Muscle layer of colon (tissue), 2 donors: ENCODE measurements around the gene RPL41.

ENCODE experiments used
- H3K27ac ChIP-seq: one replicate; pipeline ENCODE4 v1.7.0; 2013; ENCODE audit warnings: low read depth, mild to moderate bottlenecking, low read length, moderate library complexity
- H3K27me3 ChIP-seq, 2 donors: one replicate each; pipeline ENCODE4 v1.7.0; 2013; ENCODE audit warnings: low read length in 2 of 2, mild to moderate bottlenecking in 2 of 2; ENCODE audit not compliant: insufficient read depth in 2 of 2, control insufficient read depth in 1 of 2
- H3K36me3 ChIP-seq: one replicate; pipeline ENCODE4 v1.7.0; 2013; ENCODE audit warnings: mild to moderate bottlenecking, low read length; ENCODE audit not compliant: insufficient read depth
- H3K4me1 ChIP-seq: one replicate; pipeline ENCODE4 v1.7.0; 2013; ENCODE audit warnings: mild to moderate bottlenecking, low read length; ENCODE audit not compliant: insufficient read depth
- H3K4me3 ChIP-seq, 2 donors: one replicate each; pipeline ENCODE4 v1.7.0; 2013; ENCODE audit warnings: low read length in 2 of 2, low read depth in 1 of 2, mild to moderate bottlenecking in 1 of 2, moderate library complexity in 1 of 2
- H3K9ac ChIP-seq: one replicate; pipeline ENCODE4 v1.7.0; 2013; ENCODE audit warnings: low read length
- H3K9me3 ChIP-seq: one replicate; pipeline ENCODE4 v1.7.0; 2013; ENCODE audit warnings: mild to moderate bottlenecking, low read length
- donor health status: abdominal sarcoma.
- donor health status: Adenocarcinoma of cecum.

The RPL41 gene

GRCh38 chr12:56119361-56119796 is 2.9 kb downstream of the RPL41 start:
- Histone ChIP-seq H3K4me3 (peak overlapping the region in 1 of 2 donors; percentile 96), H3K27me3 (no peaks in the 10 kb centered on the region), H3K4me1 (peaks cover 20% of the 10 kb centered on the region), H3K36me3 (peaks cover 33% of the 10 kb centered on the region), H3K9ac (peak overlapping the region; percentile 80), H3K27ac (peak overlapping the region; percentile 94), H3K9me3 (no peaks in the 10 kb centered on the region)

DNA sequence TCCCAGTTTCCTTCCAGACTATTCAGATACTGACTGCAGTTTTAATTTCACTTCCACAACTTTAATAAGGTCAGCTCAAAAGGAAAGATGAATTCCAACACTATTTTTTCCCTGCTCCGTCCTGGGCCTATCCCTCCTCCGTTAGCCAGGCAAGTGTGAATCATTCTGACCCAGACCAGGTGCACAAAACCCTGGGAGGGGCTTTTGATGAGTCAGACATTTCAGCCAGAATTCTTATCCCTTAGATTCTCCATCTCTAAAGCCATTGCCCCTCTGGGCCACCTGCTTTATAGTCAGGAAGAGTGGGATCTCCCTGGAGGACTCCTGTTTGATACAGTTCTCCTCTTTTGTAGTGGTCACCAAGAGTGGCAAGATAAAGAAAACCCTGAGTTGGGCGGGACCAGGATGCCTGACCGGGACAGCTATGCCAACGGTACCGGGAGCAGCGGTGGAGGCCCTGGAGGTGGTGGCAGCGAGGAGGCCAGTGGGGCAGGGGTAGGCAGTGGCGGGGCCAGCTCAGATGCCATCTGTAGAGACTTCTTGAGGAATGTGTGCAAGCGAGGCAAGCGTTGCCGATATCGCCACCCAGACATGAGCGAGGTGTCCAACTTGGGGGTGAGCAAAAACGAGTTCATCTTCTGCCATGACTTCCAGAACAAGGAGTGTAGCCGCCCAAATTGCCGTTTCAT is 3.9 kb downstream of the RPL41 start:
- Histone ChIP-seq H3K4me1 (peaks cover 20% of the 10 kb centered on the region), H3K4me3 (no peak overlapping the region), H3K36me3 (peaks cover 33% of the 10 kb centered on the region), H3K27me3 (no peaks in the 10 kb centered on the region), H3K9ac (no peak overlapping the region), H3K9me3 (no peaks in the 10 kb centered on the region), H3K27ac (peak overlapping the region; percentile 80)

DNA sequence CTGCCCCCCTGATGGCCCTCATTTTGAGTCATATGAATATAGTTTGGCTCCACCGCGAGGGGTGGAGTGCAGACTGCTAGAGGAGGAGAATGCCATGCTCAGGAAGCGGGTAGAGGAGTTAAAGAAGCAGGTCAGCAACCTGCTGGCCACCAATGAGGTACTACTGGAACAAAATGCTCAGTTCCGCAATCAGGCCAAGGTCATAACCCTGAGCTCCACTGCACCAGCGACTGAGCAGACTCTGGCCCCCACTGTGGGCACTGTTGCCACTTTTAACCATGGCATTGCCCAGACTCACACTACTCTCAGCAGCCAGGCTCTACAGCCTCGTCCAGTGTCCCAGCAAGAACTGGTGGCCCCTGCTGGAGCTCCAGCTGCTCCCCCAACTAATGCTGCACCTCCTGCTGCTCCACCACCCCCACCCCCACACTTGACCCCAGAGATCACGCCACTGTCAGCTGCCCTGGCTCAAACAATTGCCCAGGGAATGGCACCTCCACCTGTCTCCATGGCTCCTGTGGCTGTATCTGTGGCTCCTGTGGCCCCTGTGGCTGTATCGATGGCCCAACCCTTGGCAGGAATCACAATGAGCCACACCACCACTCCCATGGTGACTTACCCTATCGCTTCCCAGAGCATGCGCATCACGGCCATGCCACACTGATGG is 4.9 kb downstream of the RPL41 start:
- no peak overlapping the region for H3K9ac ChIP-seq
- peaks cover 27% of the 10 kb centered on the region for H3K4me1 ChIP-seq
- H3K4me3 ChIP-seq, result no peak overlapping the region
- no peak overlapping the region for H3K27ac ChIP-seq
- no peaks in the 10 kb centered on the region for H3K27me3 ChIP-seq
- H3K36me3 ChIP-seq, result peaks cover 33% of the 10 kb centered on the region
- no peaks in the 10 kb centered on the region for H3K9me3 ChIP-seq

GRCh38 chr12:56122637-56123036 is 6.2 kb downstream of the RPL41 start:
- H3K9ac ChIP-seq, result no peak overlapping the region
- H3K36me3 ChIP-seq, result peaks cover 27% of the 10 kb centered on the region
- H3K9me3 ChIP-seq, result no peaks in the 10 kb centered on the region
- H3K4me1 ChIP-seq, result peaks cover 38% of the 10 kb centered on the region
- no peak overlapping the region for H3K4me3 ChIP-seq
- no peaks in the 10 kb centered on the region for H3K27me3 ChIP-seq
- peak overlapping the region; percentile 53 for H3K27ac ChIP-seq

- H3K9ac ChIP-seq, result no peak overlapping the region
- no peak overlapping the region for H3K4me3 ChIP-seq
- H3K27me3 ChIP-seq, result no peaks in the 10 kb centered on the region
- peaks cover 31% of the 10 kb centered on the region for H3K4me1 ChIP-seq
- no peak overlapping the region for H3K27ac ChIP-seq
- peaks cover 27% of the 10 kb centered on the region for H3K36me3 ChIP-seq
- no peaks in the 10 kb centered on the region for H3K9me3 ChIP-seq
These were observed 7.7 kb downstream of the RPL41 start for GRCh38 chr12:56124133-56124532.

GRCh38 chr12:56126732-56127239 is 10.4 kb downstream of the RPL41 start:
- Histone ChIP-seq H3K4me1 (peaks cover 33% of the 10 kb centered on the region), H3K27ac (peak overlapping the region; percentile 92), H3K36me3 (peaks cover 23% of the 10 kb centered on the region), H3K27me3 (no peaks in the 10 kb centered on the region), H3K4me3 (peak overlapping the region in 1 of 2 donors; percentile 58), H3K9me3 (no peaks in the 10 kb centered on the region), H3K9ac (peak overlapping the region; percentile 77)

GRCh38 chr12:56127485-56127887 is 11.1 kb downstream of the RPL41 start:
- no peaks in the 10 kb centered on the region for H3K9me3 ChIP-seq
- H3K4me1 ChIP-seq, result peaks cover 33% of the 10 kb centered on the region
- H3K9ac ChIP-seq, result peak overlapping the region; percentile 77
- H3K36me3 ChIP-seq, result peaks cover 24% of the 10 kb centered on the region
- H3K27ac ChIP-seq, result peak overlapping the region; percentile 92
- no peaks in the 10 kb centered on the region for H3K27me3 ChIP-seq
- H3K4me3 ChIP-seq, result peak overlapping the region in 1 of 2 donors; percentile 58

DNA sequence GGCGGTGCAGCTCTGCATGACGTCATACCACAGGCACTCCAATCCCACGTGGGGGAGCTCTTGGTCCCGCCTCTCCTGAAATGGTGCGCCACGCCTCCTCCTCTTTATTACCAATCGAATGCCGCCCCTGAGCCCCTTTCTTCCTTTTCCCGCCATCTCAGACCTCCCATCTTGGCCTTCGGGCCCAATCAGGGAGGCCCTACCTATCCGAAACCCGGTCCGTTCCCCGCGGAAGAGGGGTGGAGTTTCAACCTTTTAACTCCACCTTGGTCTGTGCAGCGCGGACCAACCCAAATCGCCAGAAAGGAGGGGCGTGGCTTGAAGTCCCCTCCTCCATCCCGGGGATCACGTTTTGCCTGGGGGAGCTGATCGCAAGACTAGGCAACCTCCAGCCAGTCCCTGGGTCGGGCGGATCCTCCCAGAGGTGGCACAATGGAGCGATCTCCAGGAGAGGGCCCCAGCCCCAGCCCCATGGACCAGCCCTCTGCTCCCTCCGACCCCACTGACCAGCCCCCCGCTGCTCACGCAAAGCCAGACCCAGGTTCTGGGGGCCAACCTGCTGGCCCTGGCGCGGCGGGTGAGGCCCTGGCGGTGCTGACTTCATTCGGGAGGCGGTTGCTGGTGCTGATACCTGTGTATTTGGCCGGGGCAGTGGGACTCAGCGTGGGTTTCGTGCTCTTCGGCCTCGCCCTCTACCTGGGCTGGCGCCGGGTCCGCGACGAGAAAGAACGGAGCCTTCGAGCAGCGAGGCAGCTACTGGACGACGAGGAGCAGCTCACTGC is 11.6 kb downstream of the RPL41 start, which contains the start of gene ESYT1:
TSS of gene ESYT1 (plus strand) at position 380 of the 782 bp plus-strand sequence. CDS start at position 433, 53 bp downstream.
- H3K9ac ChIP-seq, result peak within 1 kb of the TSS; percentile 83
- peaks cover 26% of the 10 kb centered on the region for H3K36me3 ChIP-seq
- H3K27me3 ChIP-seq, result no peaks in the 10 kb centered on the region
- H3K4me1 ChIP-seq, result peaks cover 33% of the 10 kb centered on the region
- peak within 1 kb of the TSS; percentile 92 for H3K27ac ChIP-seq
- no peaks in the 10 kb centered on the region for H3K9me3 ChIP-seq
- H3K4me3 ChIP-seq, result peak within 1 kb of the TSS; percentile 66 to 91

DNA sequence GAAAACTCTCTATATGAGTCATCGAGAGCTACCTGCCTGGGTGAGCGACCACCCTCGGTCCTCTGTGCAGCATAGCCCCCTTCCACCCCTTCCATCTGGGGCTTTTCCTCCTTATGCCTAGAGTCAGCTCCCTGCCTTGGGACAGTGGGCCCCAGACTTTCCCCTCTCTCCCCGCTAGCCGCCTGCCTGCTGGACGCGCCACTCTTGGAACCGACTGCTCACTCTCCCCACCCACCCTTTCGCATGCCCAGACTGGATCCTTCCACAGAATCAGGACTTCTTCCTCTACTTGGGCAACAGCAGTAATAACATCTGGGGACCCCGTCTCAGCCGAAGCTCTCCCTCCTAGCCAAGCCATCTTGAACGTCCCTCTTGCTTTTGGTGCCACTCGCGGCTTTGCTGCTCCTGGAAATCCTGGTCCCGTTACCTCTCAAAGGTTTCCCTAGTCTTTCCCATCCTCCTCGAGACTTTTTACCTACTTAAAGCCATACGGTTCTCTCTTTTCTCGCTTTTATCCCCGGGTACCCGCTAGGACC is 12.3 kb downstream of the RPL41 start:
- Histone ChIP-seq H3K4me1 (peaks cover 33% of the 10 kb centered on the region), H3K27me3 (no peaks in the 10 kb centered on the region), H3K27ac (peak overlapping the region; percentile 92), H3K36me3 (peaks cover 33% of the 10 kb centered on the region), H3K4me3 (peak overlapping the region; percentile 66 to 91), H3K9me3 (no peaks in the 10 kb centered on the region), H3K9ac (peak overlapping the region; percentile 83)

GRCh38 chr12:56129206-56129941 is 12.9 kb downstream of the RPL41 start:
- Histone ChIP-seq H3K27ac (peak overlapping the region; percentile 92), H3K4me1 (peaks cover 33% of the 10 kb centered on the region), H3K4me3 (peak overlapping the region; percentile 66 to 91)

More at GRCh38 chr12:56129206-56129941, 12.9 kb downstream of the RPL41 start:
- H3K9me3 ChIP-seq, result no peaks in the 10 kb centered on the region
- peak overlapping the region; percentile 83 for H3K9ac ChIP-seq
- H3K36me3 ChIP-seq, result peaks cover 39% of the 10 kb centered on the region
- H3K27me3 ChIP-seq, result no peaks in the 10 kb centered on the region
